ENCODE results near the gene TCP11.
A peak's percentile ranks its signal among the peaks of the same experiment; 100 is the strongest.

The TCP11 gene

GRCh38 chr6:35090734-35091133 lies 50.4 kb downstream of the TCP11 start:
- TF ChIP-seq MYC (IDR thresholded peaks at IDR 0.05; ENCODE audit: low read depth, low read length) (no peak), POLR2A (IDR thresholded peaks at IDR 0.05; ENCODE audit: extremely low read depth, insufficient read length) (no peak), MAX (IDR thresholded peaks at IDR 0.05; ENCODE audit: low read depth, low read length) (no peak), CTCF (IDR thresholded peaks at IDR 0.05; ENCODE audit: low read depth, low read length) (no peak)
- H3K4me3 ChIP-seq (ENCODE audit: low read depth, low read length), result no peak overlapping the region
- no peak for DNase-seq (ENCODE audit: low read depth)

- no peak overlapping the region for H3K4me3 ChIP-seq (ENCODE audit: low read depth, low read length)
- no peak for TF ChIP-seq CTCF (IDR thresholded peaks at IDR 0.05; ENCODE audit: low read depth, low read length)
- TF ChIP-seq MYC (IDR thresholded peaks at IDR 0.05; ENCODE audit: low read depth, low read length), result no peak
- TF ChIP-seq POLR2A (IDR thresholded peaks at IDR 0.05; ENCODE audit: extremely low read depth, insufficient read length), result no peak
- peak; percentile 58; the same call in 1 of the 2 replicates for TF ChIP-seq MAX (IDR thresholded peaks at IDR 0.05; ENCODE audit: low read depth, low read length)
- DNase-seq (ENCODE audit: low read depth), result peak; percentile 52
Measured at GRCh38 chr6:35089935-35090505, 51.1 kb downstream of the TCP11 start.

GRCh38 chr6:35089216-35089934 lies 51.8 kb downstream of the TCP11 start:
- TF ChIP-seq MAX (IDR thresholded peaks at IDR 0.05; ENCODE audit: low read depth, low read length) (no peak), MYC (IDR thresholded peaks at IDR 0.05; ENCODE audit: low read depth, low read length) (no peak), POLR2A (IDR thresholded peaks at IDR 0.05; ENCODE audit: extremely low read depth, insufficient read length) (no peak), CTCF (IDR thresholded peaks at IDR 0.05; ENCODE audit: low read depth, low read length) (no peak)
- no peak overlapping the region for H3K4me3 ChIP-seq (ENCODE audit: low read depth, low read length)

GRCh38 chr6:35088281-35089215 lies 52.6 kb downstream of the TCP11 start:
- no peak overlapping the region for H3K4me3 ChIP-seq (ENCODE audit: low read depth, low read length)
- no peak for DNase-seq (ENCODE audit: low read depth)
- TF ChIP-seq MAX (IDR thresholded peaks at IDR 0.05; ENCODE audit: low read depth, low read length) (no peak), CTCF (IDR thresholded peaks at IDR 0.05; ENCODE audit: low read depth, low read length) (no peak), MYC (IDR thresholded peaks at IDR 0.05; ENCODE audit: low read depth, low read length) (no peak), POLR2A (IDR thresholded peaks at IDR 0.05; ENCODE audit: extremely low read depth, insufficient read length) (no peak)

More at GRCh38 chr6:35089216-35089934, 51.8 kb downstream of the TCP11 start:
- DNase-seq (ENCODE audit: low read depth), result no peak

GRCh38 chr6:35087361-35088280 lies 53.5 kb downstream of the TCP11 start:
- no peak for TF ChIP-seq MYC (IDR thresholded peaks at IDR 0.05; ENCODE audit: low read depth, low read length)
- DNase-seq (ENCODE audit: low read depth), result no peak
- no peak overlapping the region for H3K4me3 ChIP-seq (ENCODE audit: low read depth, low read length)
